Measurements from ENCODE around the gene VWA8. TPM values are rescaled to one million over a fixed set of nuclear protein-coding genes. Genes with fewer than 3 reads are reported as not detected.

The VWA8 gene
- total and polyA plus RNA-seq, 2 of the 8 experiments (the other 6 are each of a cell fraction or from before 2014, with no cell fraction given), result 5.9 to 19.6 TPM

DNA sequence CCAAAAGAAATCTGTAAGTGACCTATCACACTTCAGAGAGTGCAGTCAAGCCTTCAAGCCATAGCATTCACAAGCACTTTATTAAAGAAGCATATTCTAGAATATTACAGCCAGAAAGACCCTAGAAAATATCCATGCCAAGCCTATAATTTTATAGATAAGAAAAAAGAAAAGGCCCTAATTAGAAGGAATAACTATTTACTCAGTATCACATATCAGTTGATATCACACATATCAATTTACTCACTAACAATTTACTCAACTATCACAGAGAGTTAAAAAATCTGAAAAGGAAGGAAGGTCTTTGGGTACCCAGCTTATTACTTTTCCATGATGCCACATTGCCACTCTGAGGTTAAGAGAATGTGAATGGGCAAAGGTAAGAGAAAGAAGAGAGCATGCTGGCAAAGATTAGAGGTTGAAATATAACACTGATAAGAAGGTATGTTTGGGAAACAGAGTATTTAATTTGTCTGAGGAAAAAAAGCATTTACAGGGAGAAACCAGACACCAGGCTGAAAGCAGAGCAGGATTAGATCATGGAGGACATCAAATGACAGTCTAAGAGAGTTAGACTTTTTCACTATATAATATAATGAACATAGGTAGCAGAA, 186.2 kb downstream of the VWA8 start:
- DNase-seq (ENCODE audit: low read depth in 1 of 2, low spot score in 2 of 2) (no peak), FAIRE-seq (no peak)
- Histone ChIP-seq H2BK120ac (replicated peaks; ENCODE audit: low read depth, low read length) (no peak overlapping the region), H3K4me2 (ENCODE audit: insufficient read depth in 1 of 2, low read depth in 2 of 2, low read length in 2 of 2) (no peak overlapping the region), H3K9me3 (ENCODE audit: insufficient read depth in 2 of 2, low read depth in 1 of 2, low read length in 1 of 2) (no peaks in the 10 kb centered on the region), H4K91ac (replicated peaks; ENCODE audit: insufficient read length, low read length) (no peak overlapping the region), H2BK5ac (ENCODE audit: low read depth, low read length) (no peak overlapping the region), H3K4me1 (replicated peaks in 1 of 4; ENCODE audit: control insufficient read depth in 3 of 4, insufficient read depth in 4 of 4, low read length in 3 of 4) (no peaks in the 10 kb centered on the region), H2BK15ac (ENCODE audit: low read length) (no peak overlapping the region), H2AFZ (ENCODE audit: low read length) (no peak overlapping the region), H3K36me3 (ENCODE audit: control insufficient read depth in 2 of 4, insufficient read depth in 4 of 4, low read length in 3 of 4) (no peaks in the 10 kb centered on the region; a peak in 1 of 8 replicates), H2AK5ac (ENCODE audit: low read depth, low read length) (no peak overlapping the region), H3K23ac (ENCODE audit: insufficient read length) (no peak overlapping the region), H3K27ac (ENCODE audit: low read depth, low read length) (no peak overlapping the region), H3K4me3 (ENCODE audit: extremely low read depth in 1 of 4, insufficient read depth in 2 of 4, low read depth in 3 of 4, low read length in 4 of 4) (no peak overlapping the region), H3K23me2 (ENCODE audit: low read depth, low read length) (no peaks in the 10 kb centered on the region), H4K5ac (ENCODE audit: insufficient read length, low read depth, low read length) (no peak overlapping the region), H4K20me1 (replicated peaks in 1 of 2; ENCODE audit: control insufficient read depth in 1 of 2, insufficient read depth in 2 of 2, low read length in 2 of 2) (no peaks in the 10 kb centered on the region), H4K8ac (ENCODE audit: extremely low read depth, insufficient read depth, low read length) (no peak overlapping the region), H3K9ac (replicated peaks in 1 of 4; ENCODE audit: extremely low read depth in 1 of 4, low read depth in 3 of 4, low read length in 3 of 4) (no peak overlapping the region), H2BK20ac (ENCODE audit: low read length) (no peak overlapping the region), H3K56ac (replicated peaks; ENCODE audit: insufficient read length, low read depth, low read length) (no peak overlapping the region), H3K14ac (ENCODE audit: insufficient read length) (no peak overlapping the region), H3K4ac (replicated peaks; ENCODE audit: insufficient read length, low read depth, low read length) (no peak overlapping the region), H3K18ac (ENCODE audit: extremely low read depth, low read length) (no peak overlapping the region), H3K27me3 (replicated peaks in 1 of 4; ENCODE audit: control insufficient read depth in 3 of 4, extremely low read depth in 1 of 4, insufficient read depth in 3 of 4, low read length in 3 of 4) (no peaks in the 10 kb centered on the region), H3K79me2 (ENCODE audit: control insufficient read depth in 1 of 2, insufficient read depth in 2 of 2, low read length in 2 of 2) (no peaks in the 10 kb centered on the region), H3K79me1 (ENCODE audit: low read depth, low read length) (no peaks in the 10 kb centered on the region), H2BK12ac (ENCODE audit: low read depth, low read length) (no peak overlapping the region)
- TF ChIP-seq, protein P1, sequence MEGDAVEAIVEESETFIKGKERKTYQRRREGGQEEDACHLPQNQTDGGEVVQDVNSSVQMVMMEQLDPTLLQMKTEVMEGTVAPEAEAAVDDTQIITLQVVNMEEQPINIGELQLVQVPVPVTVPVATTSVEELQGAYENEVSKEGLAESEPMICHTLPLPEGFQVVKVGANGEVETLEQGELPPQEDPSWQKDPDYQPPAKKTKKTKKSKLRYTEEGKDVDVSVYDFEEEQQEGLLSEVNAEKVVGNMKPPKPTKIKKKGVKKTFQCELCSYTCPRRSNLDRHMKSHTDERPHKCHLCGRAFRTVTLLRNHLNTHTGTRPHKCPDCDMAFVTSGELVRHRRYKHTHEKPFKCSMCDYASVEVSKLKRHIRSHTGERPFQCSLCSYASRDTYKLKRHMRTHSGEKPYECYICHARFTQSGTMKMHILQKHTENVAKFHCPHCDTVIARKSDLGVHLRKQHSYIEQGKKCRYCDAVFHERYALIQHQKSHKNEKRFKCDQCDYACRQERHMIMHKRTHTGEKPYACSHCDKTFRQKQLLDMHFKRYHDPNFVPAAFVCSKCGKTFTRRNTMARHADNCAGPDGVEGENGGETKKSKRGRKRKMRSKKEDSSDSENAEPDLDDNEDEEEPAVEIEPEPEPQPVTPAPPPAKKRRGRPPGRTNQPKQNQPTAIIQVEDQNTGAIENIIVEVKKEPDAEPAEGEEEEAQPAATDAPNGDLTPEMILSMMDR (IDR thresholded peaks at IDR 0.05; ENCODE audit: control extremely low read depth in 1 of 3, insufficient read depth in 1 of 3, low read depth in 1 of 3, low read length in 3 of 3), result no peak
- TF ChIP-seq CBX8 (IDR thresholded peaks at IDR 0.05; ENCODE audit: borderline replicate concordance, low read depth, low read length) (no peak), KDM5A (IDR thresholded peaks at IDR 0.05; ENCODE audit: low read length) (no peak), BRCA1 (IDR thresholded peaks at IDR 0.05; ENCODE audit: low read depth, low read length) (no peak), TAF7 (optimal IDR thresholded peaks at IDR 0.05; ENCODE audit: borderline replicate concordance, low read depth, low read length) (no peak), PHF8 (conservative IDR thresholded peaks at IDR 0.05; ENCODE audit: low read depth, low read length) (no peak), TAF1 (IDR thresholded peaks at IDR 0.05; ENCODE audit: low read depth, low read length) (no peak), POLR2AphosphoS5 (IDR thresholded peaks at IDR 0.05; ENCODE audit: low read depth, low read length) (no peak)
- TF ChIP-seq, protein P2, sequence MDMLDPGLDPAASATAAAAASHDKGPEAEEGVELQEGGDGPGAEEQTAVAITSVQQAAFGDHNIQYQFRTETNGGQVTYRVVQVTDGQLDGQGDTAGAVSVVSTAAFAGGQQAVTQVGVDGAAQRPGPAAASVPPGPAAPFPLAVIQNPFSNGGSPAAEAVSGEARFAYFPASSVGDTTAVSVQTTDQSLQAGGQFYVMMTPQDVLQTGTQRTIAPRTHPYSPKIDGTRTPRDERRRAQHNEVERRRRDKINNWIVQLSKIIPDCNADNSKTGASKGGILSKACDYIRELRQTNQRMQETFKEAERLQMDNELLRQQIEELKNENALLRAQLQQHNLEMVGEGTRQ (IDR thresholded peaks at IDR 0.05; ENCODE audit: low read length), result no peak
- POLR2A ChIA-PET (ENCODE audit: partially characterized antibody), result no interaction called here
- CTCF ChIA-PET (ENCODE audit: partially characterized antibody), result no interaction called here
